ENCODE measurements around the gene VAT1.
"Not testable (repeated sequence)": the region's sequence is repeated elsewhere in the genome, so short reads cannot be mapped to it uniquely, and the experiment has no call there.

The VAT1 gene

GRCh38 chr17:43006639-43007551 lies 15.3 kb downstream of the VAT1 start, which contains the start of gene IFI35:
IFI35 (plus strand) TSS chr17:43006784; CDS start chr17:43006948, 164 bp downstream.
- peak within 1 kb of the TSS; percentile 92 for H3K4me3 ChIP-seq (replicated peaks; ENCODE audit: low read depth, low read length)
- DNase-seq (ENCODE audit: low read depth) = peak; percentile 84
- TF ChIP-seq CTCF (IDR thresholded peaks at IDR 0.05; ENCODE audit: low read length, missing control alignments) = peak; percentile 23

- H3K4me3 ChIP-seq (replicated peaks; ENCODE audit: low read depth, low read length) = no peak overlapping the region
- no peak for TF ChIP-seq CTCF (IDR thresholded peaks at IDR 0.05; ENCODE audit: low read length, missing control alignments)
- DNase-seq (ENCODE audit: low read depth) = no peak
Observed at GRCh38 chr17:43003542-43004172, 18.5 kb downstream of the VAT1 start.

GRCh38 chr17:43000894-43001293 lies 21.3 kb downstream of the VAT1 start:
- not testable (repeated sequence) for H3K4me3 ChIP-seq (replicated peaks; ENCODE audit: low read depth, low read length); DNase-seq (ENCODE audit: low read depth)

GRCh38 chr17:42999003-42999525 lies 23.1 kb downstream of the VAT1 start:
- TF ChIP-seq CTCF (IDR thresholded peaks at IDR 0.05; ENCODE audit: low read length, missing control alignments) = no peak
- peak overlapping the region; percentile 95 for H3K4me3 ChIP-seq (replicated peaks; ENCODE audit: low read depth, low read length)
- DNase-seq (ENCODE audit: low read depth) = no peak

GRCh38 chr17:42997984-42998938 lies 23.9 kb downstream of the VAT1 start, which contains the start of gene RPL27:
RPL27 (plus strand) TSS chr17:42998419; CDS start chr17:42998751, 332 bp downstream.
- H3K4me3 ChIP-seq (replicated peaks; ENCODE audit: low read depth, low read length) = peak within 1 kb of the TSS; percentile 95
- peak; percentile 80 for TF ChIP-seq CTCF (IDR thresholded peaks at IDR 0.05; ENCODE audit: low read length, missing control alignments)
- peak; percentile 100 for DNase-seq (ENCODE audit: low read depth)

GRCh38 chr17:42997390-42997983 lies 24.7 kb downstream of the VAT1 start:
- H3K4me3 ChIP-seq (replicated peaks; ENCODE audit: low read depth, low read length) = peak overlapping the region; percentile 43
- no peak for DNase-seq (ENCODE audit: low read depth)
- TF ChIP-seq CTCF (IDR thresholded peaks at IDR 0.05; ENCODE audit: low read length, missing control alignments) = no peak

- not testable (repeated sequence) for H3K4me3 ChIP-seq (replicated peaks; ENCODE audit: low read depth, low read length)
Observed at GRCh38 chr17:42993913-42994312, 28.3 kb downstream of the VAT1 start.

More at GRCh38 chr17:42993913-42994312, 28.3 kb downstream of the VAT1 start:
- not testable (repeated sequence) for DNase-seq (ENCODE audit: low read depth)
